WTC11 (cell line): ENCODE results near the gene HIGD1B. TPM values are rescaled to one million over a fixed set of nuclear protein-coding genes. Genes with fewer than 3 reads are reported as not detected.

Experiments
- ATAC-seq: fragments of 200-7000 bp; cut with Tn5 transposase; 2 replicates; pipeline ENCODE4 v1.10.0; 2021; ENCODE audit warnings: mild to moderate bottlenecking, moderate library complexity
- CTCF ChIA-PET: fragments of 300-600 bp; sonication (Branson Sonifier 250); formaldehyde crosslinking; loops from one replicate; lab custom pipeline; 2021; ENCODE audit warnings: antibody characterized with exemption; lab: Charles Lee
- POLR2A ChIA-PET: fragments of 350-600 bp; sonication (Branson Sonifier 250); formaldehyde crosslinking; loops from one replicate; lab custom pipeline; 2021; ENCODE audit warnings: antibody characterized with exemption; lab: Charles Lee
- DNase-seq: peaks from one replicate; pipeline ENCODE4 v3.0.0; 2021; ENCODE audit warnings: low spot score
- H3K27ac Mint-ChIP-seq: 2 replicates; pipeline ENCODE4 v1.8.0; 2021; ENCODE audit warnings: mixed read lengths
- H3K27me3 Mint-ChIP-seq: 2 replicates; pipeline ENCODE4 v1.8.0; 2021; ENCODE audit warnings: low read depth, mild to moderate bottlenecking, moderate library complexity, mixed read lengths
- H3K36me3 Mint-ChIP-seq: 2 replicates; pipeline ENCODE4 v1.8.0; 2021; ENCODE audit warnings: mixed read lengths
- H3K4me1 Mint-ChIP-seq: 2 replicates; pipeline ENCODE4 v1.8.0; 2022; ENCODE audit warnings: mixed read lengths
- H3K4me3 Mint-ChIP-seq: 2 replicates; pipeline ENCODE4 v1.8.0; 2021; ENCODE audit warnings: mild to moderate bottlenecking, moderate library complexity, mixed read lengths
- H3K9me3 Mint-ChIP-seq: 2 replicates; pipeline ENCODE4 v1.8.0; 2021; ENCODE audit warnings: mixed read lengths
- E2F5 ChIP-seq: sonication (generic); formaldehyde crosslinking; IDR thresholded peaks from 2 replicates; pipeline ENCODE4 v1.8.1; 2022; ENCODE audit warnings: mild to moderate bottlenecking, moderate library complexity, missing genetic modification reagents
- ELF4 ChIP-seq: sonication (generic); formaldehyde crosslinking; IDR thresholded peaks from 2 replicates; pipeline ENCODE4 v1.8.1; 2022; ENCODE audit warnings: low read depth, mild to moderate bottlenecking, moderate library complexity, missing genetic modification reagents
- ERG ChIP-seq: fragments of 250-450 bp; sonication (Bioruptor Pico); IDR thresholded peaks from 2 replicates; pipeline ENCODE4 v1.8.0; 2021; ENCODE audit warnings: mild to moderate bottlenecking
- ETV6 ChIP-seq: sonication (generic); formaldehyde crosslinking; IDR thresholded peaks from 2 replicates; pipeline ENCODE4 v1.8.1; 2022; ENCODE audit warnings: mild to moderate bottlenecking, missing genetic modification reagents
- FOXK1 ChIP-seq: sonication (generic); formaldehyde crosslinking; IDR thresholded peaks from 2 replicates; pipeline ENCODE4 v1.8.0; 2022; ENCODE audit warnings: mild to moderate bottlenecking, moderate library complexity, missing genetic modification reagents
- FOXP1 ChIP-seq: sonication (generic); formaldehyde crosslinking; IDR thresholded peaks from 2 replicates; pipeline ENCODE4 v1.8.0; 2022; ENCODE audit warnings: missing genetic modification reagents, mild to moderate bottlenecking, moderate library complexity, borderline replicate concordance
- HMGA2 ChIP-seq: fragments of 250-450 bp; sonication (Bioruptor Pico); IDR thresholded peaks from 2 replicates; pipeline ENCODE4 v1.4.0; 2021; ENCODE audit warnings: mild to moderate bottlenecking, moderate library complexity
- IRF2 ChIP-seq: sonication (generic); formaldehyde crosslinking; IDR thresholded peaks from 2 replicates; pipeline ENCODE4 v1.8.0; 2022; ENCODE audit warnings: low read depth, missing genetic modification reagents, borderline replicate concordance
- JAZF1 ChIP-seq: fragments of 250-450 bp; sonication (Bioruptor Pico); IDR thresholded peaks from 2 replicates; pipeline ENCODE4 v1.9.0; 2021; ENCODE audit warnings: moderate library complexity, mild to moderate bottlenecking, inconsistent platforms
- MXD4 ChIP-seq: fragments of 250-450 bp; sonication (Bioruptor Pico); IDR thresholded peaks from 2 replicates; pipeline ENCODE4 v1.8.0; 2021; ENCODE audit warnings: mild to moderate bottlenecking, moderate library complexity, borderline replicate concordance
- NR1H2 ChIP-seq: sonication (generic); formaldehyde crosslinking; IDR thresholded peaks from 2 replicates; pipeline ENCODE4 v1.9.0; 2021; ENCODE audit warnings: mild to moderate bottlenecking, moderate library complexity, missing genetic modification reagents
- NR2C2 ChIP-seq: sonication (generic); formaldehyde crosslinking; IDR thresholded peaks from 2 replicates; pipeline ENCODE4 v1.8.0; 2022; ENCODE audit warnings: mild to moderate bottlenecking, missing genetic modification reagents
- NR3C1 ChIP-seq: sonication (generic); formaldehyde crosslinking; conservative IDR thresholded peaks from 2 replicates; pipeline ENCODE4 v1.8.1; 2023; ENCODE audit warnings: low read depth, mild to moderate bottlenecking, missing genetic modification reagents
- SP1 ChIP-seq: sonication (generic); formaldehyde crosslinking; conservative IDR thresholded peaks from 2 replicates; pipeline ENCODE4 v1.8.1; 2022; ENCODE audit warnings: missing genetic modification reagents
- ZNF219 ChIP-seq: sonication (generic); formaldehyde crosslinking; IDR thresholded peaks from 2 replicates; pipeline ENCODE4 v1.8.0; 2023; ENCODE audit warnings: missing genetic modification reagents, mild to moderate bottlenecking, borderline replicate concordance
- ZNF423 ChIP-seq: fragments of 250-450 bp; sonication (Bioruptor Pico); IDR thresholded peaks from 2 replicates; pipeline ENCODE4 v2.1.2; 2022; ENCODE audit warnings: mild to moderate bottlenecking, moderate library complexity
- ZNF671 ChIP-seq: fragments of 250-450 bp; sonication (Bioruptor Pico); IDR thresholded peaks from 2 replicates; pipeline ENCODE4 v1.8.0; 2021; ENCODE audit warnings: mild to moderate bottlenecking
- total RNA-seq: library from RNA; stranded (reverse); gene quantifications from 3 replicates; pipeline ENCODE4 v1.2.3, GENCODE V29; 2021
- TF ChIP-seq, protein P1 (sequence below): sonication (generic); formaldehyde crosslinking; IDR thresholded peaks from 2 replicates; pipeline ENCODE4 v1.8.1; 2022; ENCODE audit warnings: mild to moderate bottlenecking, missing genetic modification reagents, moderate library complexity, borderline replicate concordance
- TF ChIP-seq, protein P2 (sequence below): sonication (generic); formaldehyde crosslinking; IDR thresholded peaks from 2 replicates; pipeline ENCODE4 v1.8.1; 2023; ENCODE audit warnings: mild to moderate bottlenecking, missing genetic modification reagents, moderate library complexity
- TF ChIP-seq, protein P3 (sequence below): fragments of 250-450 bp; sonication (Bioruptor Pico); IDR thresholded peaks from 2 replicates; pipeline ENCODE4 v1.9.0; 2021; ENCODE audit warnings: mild to moderate bottlenecking
- TF ChIP-seq, protein P4 (sequence below): sonication (generic); formaldehyde crosslinking; IDR thresholded peaks from 2 replicates; pipeline ENCODE4 v1.8.1; 2023; ENCODE audit warnings: mild to moderate bottlenecking, missing genetic modification reagents

The HIGD1B gene
- total RNA-seq, 1 experiment from 2014 or later, result not detected

GRCh38 chr17:44804302-44805089, 43.2 kb upstream of the HIGD1B start:
- DNase-seq (no peak), ATAC-seq (no peak)
- POLR2A ChIA-PET, result no interaction called here
- CTCF ChIA-PET, result no interaction called here
- Mint-ChIP-seq H3K4me3 (no peak overlapping the region), H3K36me3 (peaks cover 61% of the 10 kb centered on the region), H3K27me3 (no peaks in the 10 kb centered on the region), H3K4me1 (peaks cover 4% of the 10 kb centered on the region; the same call in 1 of the 2 replicates), H3K9me3 (no peaks in the 10 kb centered on the region), H3K27ac (no peak overlapping the region)
- TF ChIP-seq NR3C1 (no peak), E2F5 (no peak), FOXK1 (no peak), ZNF671 (no peak), IRF2 (CRISPR knock-in tag) (no peak), ZNF219 (CRISPR knock-in tag) (no peak), NR1H2 (CRISPR knock-in tag) (no peak), ZNF423 (no peak)

DNA sequence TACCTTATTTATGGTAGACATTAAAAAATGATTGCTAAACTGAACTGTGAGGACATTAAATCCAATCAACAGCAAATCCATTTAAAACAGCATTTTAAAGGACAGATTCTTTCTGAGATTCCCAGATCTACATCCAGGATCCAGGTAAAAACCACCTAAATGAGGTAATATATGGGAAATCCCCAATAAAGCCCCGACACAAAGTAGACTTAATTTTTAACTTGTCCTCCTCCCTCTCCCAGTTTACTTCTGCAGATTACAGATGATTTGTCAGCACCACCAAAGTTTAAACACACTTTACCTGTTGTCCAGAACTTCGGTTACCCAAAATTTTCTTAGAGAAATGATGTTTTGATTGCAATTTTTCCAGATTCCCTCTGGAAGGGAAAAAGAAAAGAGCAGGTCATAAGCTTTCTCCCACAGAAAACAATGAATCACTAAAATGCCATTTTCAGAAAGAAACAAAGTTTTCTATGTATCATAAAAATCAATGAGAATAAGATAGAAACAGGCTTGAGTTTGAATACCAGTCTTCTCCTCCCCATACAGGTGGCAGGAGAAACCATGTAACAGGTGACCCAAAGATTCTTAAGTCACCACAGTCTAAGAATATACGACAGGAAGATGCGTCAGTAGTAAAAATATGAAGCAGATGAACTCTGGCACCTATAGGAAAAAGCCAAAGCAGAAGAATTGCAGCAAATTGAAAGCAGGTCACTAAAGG, 40.4 kb upstream of the HIGD1B start:
- ATAC-seq, result no peak
- Mint-ChIP-seq H3K27ac (peak overlapping the region; percentile 63), H3K4me3 (no peak overlapping the region), H3K27me3 (no peaks in the 10 kb centered on the region), H3K9me3 (no peaks in the 10 kb centered on the region), H3K4me1 (peaks cover 4% of the 10 kb centered on the region; the same call in 1 of the 2 replicates), H3K36me3 (peaks cover 39% of the 10 kb centered on the region)
- ChIA-PET CTCF (interaction anchor here (0.6 to 1.6 kb wide), 2 partner anchors 21 to 162 kb away, joined by 3 read pairs; no protein-coding TSS in a partner anchor), POLR2A (no interaction called here)
- TF ChIP-seq, protein P1, sequence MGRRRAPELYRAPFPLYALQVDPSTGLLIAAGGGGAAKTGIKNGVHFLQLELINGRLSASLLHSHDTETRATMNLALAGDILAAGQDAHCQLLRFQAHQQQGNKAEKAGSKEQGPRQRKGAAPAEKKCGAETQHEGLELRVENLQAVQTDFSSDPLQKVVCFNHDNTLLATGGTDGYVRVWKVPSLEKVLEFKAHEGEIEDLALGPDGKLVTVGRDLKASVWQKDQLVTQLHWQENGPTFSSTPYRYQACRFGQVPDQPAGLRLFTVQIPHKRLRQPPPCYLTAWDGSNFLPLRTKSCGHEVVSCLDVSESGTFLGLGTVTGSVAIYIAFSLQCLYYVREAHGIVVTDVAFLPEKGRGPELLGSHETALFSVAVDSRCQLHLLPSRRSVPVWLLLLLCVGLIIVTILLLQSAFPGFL, result no peak
- no peak for TF ChIP-seq JAZF1
- no peak for TF ChIP-seq SP1
- TF ChIP-seq ETV6 (CRISPR knock-in tag), result no peak
- TF ChIP-seq, protein P2, sequence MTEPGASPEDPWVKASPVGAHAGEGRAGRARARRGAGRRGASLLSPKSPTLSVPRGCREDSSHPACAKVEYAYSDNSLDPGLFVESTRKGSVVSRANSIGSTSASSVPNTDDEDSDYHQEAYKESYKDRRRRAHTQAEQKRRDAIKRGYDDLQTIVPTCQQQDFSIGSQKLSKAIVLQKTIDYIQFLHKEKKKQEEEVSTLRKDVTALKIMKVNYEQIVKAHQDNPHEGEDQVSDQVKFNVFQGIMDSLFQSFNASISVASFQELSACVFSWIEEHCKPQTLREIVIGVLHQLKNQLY (CRISPR knock-in tag), result no peak
- TF ChIP-seq MXD4 (CRISPR knock-in tag), result no peak
- TF ChIP-seq FOXP1, result no peak
- no peak for TF ChIP-seq HMGA2 (CRISPR knock-in tag)
- TF ChIP-seq, protein P3, sequence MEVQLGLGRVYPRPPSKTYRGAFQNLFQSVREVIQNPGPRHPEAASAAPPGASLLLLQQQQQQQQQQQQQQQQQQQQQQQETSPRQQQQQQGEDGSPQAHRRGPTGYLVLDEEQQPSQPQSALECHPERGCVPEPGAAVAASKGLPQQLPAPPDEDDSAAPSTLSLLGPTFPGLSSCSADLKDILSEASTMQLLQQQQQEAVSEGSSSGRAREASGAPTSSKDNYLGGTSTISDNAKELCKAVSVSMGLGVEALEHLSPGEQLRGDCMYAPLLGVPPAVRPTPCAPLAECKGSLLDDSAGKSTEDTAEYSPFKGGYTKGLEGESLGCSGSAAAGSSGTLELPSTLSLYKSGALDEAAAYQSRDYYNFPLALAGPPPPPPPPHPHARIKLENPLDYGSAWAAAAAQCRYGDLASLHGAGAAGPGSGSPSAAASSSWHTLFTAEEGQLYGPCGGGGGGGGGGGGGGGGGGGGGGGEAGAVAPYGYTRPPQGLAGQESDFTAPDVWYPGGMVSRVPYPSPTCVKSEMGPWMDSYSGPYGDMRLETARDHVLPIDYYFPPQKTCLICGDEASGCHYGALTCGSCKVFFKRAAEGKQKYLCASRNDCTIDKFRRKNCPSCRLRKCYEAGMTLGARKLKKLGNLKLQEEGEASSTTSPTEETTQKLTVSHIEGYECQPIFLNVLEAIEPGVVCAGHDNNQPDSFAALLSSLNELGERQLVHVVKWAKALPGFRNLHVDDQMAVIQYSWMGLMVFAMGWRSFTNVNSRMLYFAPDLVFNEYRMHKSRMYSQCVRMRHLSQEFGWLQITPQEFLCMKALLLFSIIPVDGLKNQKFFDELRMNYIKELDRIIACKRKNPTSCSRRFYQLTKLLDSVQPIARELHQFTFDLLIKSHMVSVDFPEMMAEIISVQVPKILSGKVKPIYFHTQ, result no peak
- TF ChIP-seq ERG (CRISPR knock-in tag), result no peak
- TF ChIP-seq, protein P4, sequence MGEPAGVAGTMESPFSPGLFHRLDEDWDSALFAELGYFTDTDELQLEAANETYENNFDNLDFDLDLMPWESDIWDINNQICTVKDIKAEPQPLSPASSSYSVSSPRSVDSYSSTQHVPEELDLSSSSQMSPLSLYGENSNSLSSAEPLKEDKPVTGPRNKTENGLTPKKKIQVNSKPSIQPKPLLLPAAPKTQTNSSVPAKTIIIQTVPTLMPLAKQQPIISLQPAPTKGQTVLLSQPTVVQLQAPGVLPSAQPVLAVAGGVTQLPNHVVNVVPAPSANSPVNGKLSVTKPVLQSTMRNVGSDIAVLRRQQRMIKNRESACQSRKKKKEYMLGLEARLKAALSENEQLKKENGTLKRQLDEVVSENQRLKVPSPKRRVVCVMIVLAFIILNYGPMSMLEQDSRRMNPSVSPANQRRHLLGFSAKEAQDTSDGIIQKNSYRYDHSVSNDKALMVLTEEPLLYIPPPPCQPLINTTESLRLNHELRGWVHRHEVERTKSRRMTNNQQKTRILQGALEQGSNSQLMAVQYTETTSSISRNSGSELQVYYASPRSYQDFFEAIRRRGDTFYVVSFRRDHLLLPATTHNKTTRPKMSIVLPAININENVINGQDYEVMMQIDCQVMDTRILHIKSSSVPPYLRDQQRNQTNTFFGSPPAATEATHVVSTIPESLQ (CRISPR knock-in tag), result no peak
- no peak for TF ChIP-seq NR2C2 (CRISPR knock-in tag)
- TF ChIP-seq ELF4 (CRISPR knock-in tag), result no peak
- no peak for DNase-seq
